Nephron (organoid): Measurements from ENCODE around the gene DUS2.
A peak's percentile ranks its signal among the peaks of the same experiment; 100 is the strongest.
"Not testable (repeated sequence)": the region's sequence is repeated elsewhere in the genome, so short reads cannot be mapped to it uniquely, and the experiment has no call there.

Experiments used
- H3K27ac Mint-ChIP-seq, 3 experiments: 2 replicates each; pipeline ENCODE4 v1.8.0; 2020; ENCODE audit warnings: mixed read lengths in 3 of 3, mild to moderate bottlenecking in 2 of 3, moderate library complexity in 1 of 3
- H3K27me3 Mint-ChIP-seq: 2 replicates; pipeline ENCODE4 v1.8.0; 2021; ENCODE audit warnings: low read depth, mild to moderate bottlenecking, moderate library complexity, mixed read lengths
- H3K36me3 Mint-ChIP-seq: 2 replicates; pipeline ENCODE4 v1.8.0; 2020; ENCODE audit warnings: low read depth, mixed read lengths
- H3K4me1 Mint-ChIP-seq: 2 replicates; pipeline ENCODE4 v1.8.0; 2020; ENCODE audit warnings: mixed read lengths
- H3K4me3 Mint-ChIP-seq, 3 experiments: 2 replicates each; pipeline ENCODE4 v1.8.0; 2020; ENCODE audit warnings: mild to moderate bottlenecking in 3 of 3, mixed read lengths in 3 of 3, moderate library complexity in 2 of 3
- H3K9me3 Mint-ChIP-seq: 2 replicates; pipeline ENCODE4 v1.8.0; 2020; ENCODE audit warnings: mixed read lengths
- CTCF ChIP-seq, 3 experiments: fragments of 200-600 bp; sonication (generic); IDR thresholded peaks; one replicate each; pipeline ENCODE4 v1.5.0; 2021; ENCODE audit warnings: antibody characterized with exemption in 3 of 3; ENCODE audit not compliant: unreplicated experiment in 3 of 3

The DUS2 gene

GRCh38 chr16:68113059-68113761, 90.1 kb downstream of the DUS2 start:
- no peak overlapping the region for H3K27ac Mint-ChIP-seq
- H3K36me3 Mint-ChIP-seq, result peaks cover 43% of the 10 kb centered on the region
- no peaks in the 10 kb centered on the region for H3K27me3 Mint-ChIP-seq
- H3K9me3 Mint-ChIP-seq, result peaks cover 42% of the 10 kb centered on the region
- no peak overlapping the region for H3K4me3 Mint-ChIP-seq
- TF ChIP-seq CTCF (IDR thresholded peaks at IDR 0.05; ENCODE audit: unreplicated experiment in 3 of 3), result no peak
- H3K4me1 Mint-ChIP-seq, result no peaks in the 10 kb centered on the region

GRCh38 chr16:68113765-68114240, 90.7 kb downstream of the DUS2 start:
- Mint-ChIP-seq H3K4me1 (no peaks in the 10 kb centered on the region), H3K9me3 (peaks cover 36% of the 10 kb centered on the region), H3K36me3 (peaks cover 38% of the 10 kb centered on the region), H3K27me3 (no peaks in the 10 kb centered on the region), H3K4me3 (no peak overlapping the region), H3K27ac (no peak overlapping the region)
- TF ChIP-seq CTCF (IDR thresholded peaks at IDR 0.05; ENCODE audit: unreplicated experiment in 3 of 3), result no peak

GRCh38 chr16:68114939-68115338, 91.9 kb downstream of the DUS2 start:
- H3K4me3 Mint-ChIP-seq, H3K4me1 Mint-ChIP-seq, H3K27ac Mint-ChIP-seq, H3K27me3 Mint-ChIP-seq: not testable (repeated sequence)
- H3K36me3 Mint-ChIP-seq, result peaks cover 30% of the 10 kb centered on the region
- peaks cover 25% of the 10 kb centered on the region for H3K9me3 Mint-ChIP-seq

- no peaks in the 10 kb centered on the region for H3K27me3 Mint-ChIP-seq
- H3K36me3 Mint-ChIP-seq, result peaks cover 25% of the 10 kb centered on the region
- peaks cover 20% of the 10 kb centered on the region for H3K9me3 Mint-ChIP-seq
- no peaks in the 10 kb centered on the region for H3K4me1 Mint-ChIP-seq
- no peak overlapping the region for H3K27ac Mint-ChIP-seq
- TF ChIP-seq CTCF (IDR thresholded peaks at IDR 0.05; ENCODE audit: unreplicated experiment in 3 of 3), result no peak
- no peak overlapping the region for H3K4me3 Mint-ChIP-seq
These were observed 92.8 kb downstream of the DUS2 start for GRCh38 chr16:68115851-68116250.

GRCh38 chr16:68116256-68116867, 93.3 kb downstream of the DUS2 start:
- peaks cover 15% of the 10 kb centered on the region for H3K9me3 Mint-ChIP-seq
- no peak overlapping the region for H3K4me3 Mint-ChIP-seq
- no peaks in the 10 kb centered on the region for H3K4me1 Mint-ChIP-seq
- peak; percentile 47 to 53 (median 49) for TF ChIP-seq CTCF (IDR thresholded peaks at IDR 0.05; ENCODE audit: unreplicated experiment in 3 of 3)
- peaks cover 20% of the 10 kb centered on the region for H3K36me3 Mint-ChIP-seq
- H3K27ac Mint-ChIP-seq, result no peak overlapping the region
- H3K27me3 Mint-ChIP-seq, result no peaks in the 10 kb centered on the region

GRCh38 chr16:68117884-68118283, 94.8 kb downstream of the DUS2 start:
- Mint-ChIP-seq H3K9me3 (peaks cover 4% of the 10 kb centered on the region), H3K27ac (no peak overlapping the region), H3K4me3 (no peak overlapping the region), H3K36me3 (peaks cover 19% of the 10 kb centered on the region), H3K4me1 (no peaks in the 10 kb centered on the region), H3K27me3 (no peaks in the 10 kb centered on the region)
- no peak for TF ChIP-seq CTCF (IDR thresholded peaks at IDR 0.05; ENCODE audit: unreplicated experiment in 3 of 3)

- not testable (repeated sequence) for H3K9me3 Mint-ChIP-seq, H3K27ac Mint-ChIP-seq, H3K4me1 Mint-ChIP-seq, H3K4me3 Mint-ChIP-seq, H3K27me3 Mint-ChIP-seq
- peaks cover 15% of the 10 kb centered on the region for H3K36me3 Mint-ChIP-seq
These were observed 95.9 kb downstream of the DUS2 start for GRCh38 chr16:68118954-68119353.

GRCh38 chr16:68120496-68120895, 97.4 kb downstream of the DUS2 start:
- not testable (repeated sequence) for H3K4me1 Mint-ChIP-seq, H3K27me3 Mint-ChIP-seq

More at GRCh38 chr16:68120496-68120895, 97.4 kb downstream of the DUS2 start:
- H3K36me3 Mint-ChIP-seq, result peaks cover 19% of the 10 kb centered on the region
- H3K9me3 Mint-ChIP-seq, H3K27ac Mint-ChIP-seq, H3K4me3 Mint-ChIP-seq: not testable (repeated sequence)
